Astrocyte of the spinal cord (primary cell): ENCODE measurements around the gene IL17RB.

Experiments
- DNase-seq: peaks from one replicate; pipeline ENCODE4 v3.0.0; 2011; ENCODE audit warnings: low read depth, low spot score
- H3K4me3 ChIP-seq: 2 replicates; pipeline ENCODE4 v1.5.1; 2011; ENCODE audit warnings: low read depth, mild to moderate bottlenecking, low read length, moderate library complexity
- CTCF ChIP-seq: IDR thresholded peaks from 2 replicates; pipeline ENCODE4 v1.5.1; 2012; ENCODE audit warnings: low read depth, mild to moderate bottlenecking, low read length, inconsistent platforms
- in situ Hi-C: cut with HindIII; loops from 2 replicates; pipeline ENCODE4 v1.10.0; 2017; ENCODE audit warnings: low sequenced_read_pairs

Gene IL17RB

DNA sequence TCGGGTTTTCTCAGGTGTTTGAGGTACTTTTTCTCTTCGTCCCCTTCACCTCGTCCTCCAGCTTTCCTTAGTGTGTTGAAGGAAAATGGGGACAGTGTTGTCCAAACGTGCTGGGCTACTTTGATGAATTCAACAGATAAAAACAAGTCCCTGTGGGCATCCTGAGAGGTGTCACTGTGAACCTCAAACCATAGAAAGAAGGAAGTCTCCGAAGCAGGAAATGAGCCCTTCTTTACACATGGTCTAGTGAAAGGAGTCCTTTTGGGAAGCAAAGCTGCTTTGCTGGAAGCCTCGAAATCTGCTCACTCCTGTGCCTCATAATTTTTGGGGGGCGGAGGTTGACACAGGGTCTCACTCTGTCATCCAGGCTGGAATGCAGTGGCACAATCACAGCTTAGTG is 10.6 kb downstream of the IL17RB start:
- in situ Hi-C loops = no loop called here
- H3K4me3 ChIP-seq = no peak overlapping the region
- no peak for DNase-seq
- no peak for TF ChIP-seq CTCF

DNA sequence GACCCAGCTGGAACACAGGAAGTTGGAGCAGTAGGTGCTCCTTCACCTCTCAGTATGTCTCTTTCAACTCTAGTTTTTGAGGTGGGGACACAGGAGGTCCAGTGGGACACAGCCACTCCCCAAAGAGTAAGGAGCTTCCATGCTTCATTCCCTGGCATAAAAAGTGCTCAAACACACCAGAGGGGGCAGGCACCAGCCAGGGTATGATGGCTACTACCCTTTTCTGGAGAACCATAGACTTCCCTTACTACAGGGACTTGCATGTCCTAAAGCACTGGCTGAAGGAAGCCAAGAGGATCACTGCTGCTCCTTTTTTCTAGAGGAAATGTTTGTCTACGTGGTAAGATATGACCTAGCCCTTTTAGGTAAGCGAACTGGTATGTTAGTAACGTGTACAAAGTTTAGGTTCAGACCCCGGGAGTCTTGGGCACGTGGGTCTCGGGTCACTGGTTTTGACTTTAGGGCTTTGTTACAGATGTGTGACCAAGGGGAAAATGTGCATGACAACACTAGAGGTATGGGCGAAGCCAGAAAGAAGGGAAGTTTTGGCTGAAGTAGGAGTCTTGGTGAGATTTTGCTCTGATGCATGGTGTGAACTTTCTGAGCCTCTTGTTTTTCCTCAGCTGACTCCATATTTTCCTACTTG is 11.9 kb downstream of the IL17RB start:
- in situ Hi-C loops = no loop called here
- no peak for DNase-seq
- H3K4me3 ChIP-seq = no peak overlapping the region
- no peak for TF ChIP-seq CTCF

GRCh38 chr3:53859178-53859577 is 12.8 kb downstream of the IL17RB start:
- DNase-seq = no peak
- no peak for TF ChIP-seq CTCF
- in situ Hi-C loops = no loop called here
- no peak overlapping the region for H3K4me3 ChIP-seq

DNA sequence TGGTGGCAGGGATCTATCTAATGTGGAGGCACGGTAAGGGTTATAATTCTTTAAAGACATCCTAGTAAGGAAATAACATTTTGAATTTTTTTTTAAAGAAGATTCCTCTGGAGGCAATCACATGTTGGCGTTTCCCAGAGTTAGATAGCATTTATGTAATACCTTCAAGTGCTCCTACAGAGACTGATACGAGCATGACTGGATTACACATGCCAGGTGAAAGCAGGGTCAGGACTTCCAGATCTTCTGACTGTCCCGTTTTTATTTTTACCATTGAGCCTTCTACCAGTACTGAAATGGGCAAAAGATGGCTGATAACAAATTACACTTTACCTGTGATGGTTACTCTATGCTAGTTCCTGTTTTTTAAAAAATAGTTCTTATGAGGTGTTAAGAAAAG is 13.8 kb downstream of the IL17RB start:
- no peak for TF ChIP-seq CTCF
- in situ Hi-C loops = no loop called here
- no peak overlapping the region for H3K4me3 ChIP-seq
- DNase-seq = no peak

- TF ChIP-seq CTCF = no peak
- H3K4me3 ChIP-seq = no peak overlapping the region
- no peak for DNase-seq
- in situ Hi-C loops = no loop called here
These were observed 15.9 kb downstream of the IL17RB start for GRCh38 chr3:53862241-53862640.

DNA sequence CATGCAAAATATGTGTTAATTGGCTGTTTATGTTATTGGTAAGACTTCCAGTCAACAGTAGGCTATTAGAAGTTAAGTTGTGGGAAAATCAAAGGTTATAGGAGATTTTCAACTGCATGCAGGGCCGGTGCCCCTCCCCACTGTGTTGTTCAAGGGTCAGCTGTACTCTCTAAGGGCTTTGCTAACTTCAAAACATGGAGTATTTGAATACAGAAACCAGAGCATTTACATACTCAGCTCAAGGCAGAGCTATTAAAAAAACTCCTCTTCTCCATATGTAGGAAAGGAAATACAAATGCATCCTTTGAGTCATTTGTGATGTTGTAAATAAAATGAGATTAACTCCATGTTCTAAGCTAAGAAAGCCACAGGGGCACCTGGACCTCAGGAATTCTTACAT is 16.8 kb downstream of the IL17RB start:
- no peak for DNase-seq
- no peak for TF ChIP-seq CTCF
- in situ Hi-C loops = no loop called here
- H3K4me3 ChIP-seq = no peak overlapping the region
